Measurements from ENCODE around the gene TTC1.

DNA sequence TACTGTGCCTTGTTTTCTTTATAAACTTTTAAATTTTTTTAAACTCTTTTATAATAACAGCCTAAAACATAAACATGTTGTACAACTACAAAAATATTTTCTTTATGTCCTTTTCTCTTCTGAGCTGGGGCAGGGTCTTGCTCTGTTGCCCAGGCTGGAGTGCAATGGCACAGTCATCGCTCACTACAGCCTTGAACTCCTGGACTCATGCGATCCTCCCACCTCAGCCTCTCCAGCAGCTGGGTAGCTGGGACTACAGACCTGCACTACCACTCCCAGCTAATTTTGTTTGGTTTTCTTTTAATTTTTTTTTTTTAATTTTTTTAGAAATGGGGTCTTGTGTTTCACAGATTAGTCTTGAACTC lies 31.5 kb downstream of the TTC1 start:
- TF ChIP-seq TAF1 (IDR thresholded peaks at IDR 0.05; ENCODE audit: borderline replicate concordance, low read depth, low read length), result no peak
- TF ChIP-seq POLR2A (IDR thresholded peaks at IDR 0.05; ENCODE audit: low read depth, low read length), result no peak
- TF ChIP-seq POLR2AphosphoS5 (IDR thresholded peaks at IDR 0.05; ENCODE audit: low read depth, low read length), result no peak
